GDM1 (cell line): ENCODE measurements around the gene PAFAH2.

Experiments used
- DNase-seq: peaks from one replicate; lab custom pipeline; 2025; lab: John Stamatoyannopoulos, UW

PAFAH2 gene

DNA sequence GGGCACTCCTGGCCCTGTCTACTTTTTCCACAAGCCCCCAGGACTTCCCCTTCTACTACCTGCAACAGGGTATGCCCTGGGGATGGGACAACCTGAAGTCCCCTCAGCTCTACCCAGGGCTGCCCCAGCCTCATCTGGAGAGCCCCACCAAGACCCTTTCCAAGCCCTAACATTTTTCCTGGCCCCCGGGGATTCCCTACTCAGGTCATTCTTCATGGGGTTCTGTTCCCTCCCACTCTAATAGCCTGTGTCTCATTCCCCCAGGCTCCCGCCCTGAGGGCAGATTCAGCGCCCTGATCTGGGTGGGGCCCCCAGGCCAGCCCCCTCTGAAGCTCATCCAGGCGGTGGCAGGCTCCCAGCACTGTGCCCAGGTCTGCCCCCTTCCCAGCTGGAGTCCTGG lies 33.3 kb upstream of the PAFAH2 start:
- DNase-seq, result no peak

DNA sequence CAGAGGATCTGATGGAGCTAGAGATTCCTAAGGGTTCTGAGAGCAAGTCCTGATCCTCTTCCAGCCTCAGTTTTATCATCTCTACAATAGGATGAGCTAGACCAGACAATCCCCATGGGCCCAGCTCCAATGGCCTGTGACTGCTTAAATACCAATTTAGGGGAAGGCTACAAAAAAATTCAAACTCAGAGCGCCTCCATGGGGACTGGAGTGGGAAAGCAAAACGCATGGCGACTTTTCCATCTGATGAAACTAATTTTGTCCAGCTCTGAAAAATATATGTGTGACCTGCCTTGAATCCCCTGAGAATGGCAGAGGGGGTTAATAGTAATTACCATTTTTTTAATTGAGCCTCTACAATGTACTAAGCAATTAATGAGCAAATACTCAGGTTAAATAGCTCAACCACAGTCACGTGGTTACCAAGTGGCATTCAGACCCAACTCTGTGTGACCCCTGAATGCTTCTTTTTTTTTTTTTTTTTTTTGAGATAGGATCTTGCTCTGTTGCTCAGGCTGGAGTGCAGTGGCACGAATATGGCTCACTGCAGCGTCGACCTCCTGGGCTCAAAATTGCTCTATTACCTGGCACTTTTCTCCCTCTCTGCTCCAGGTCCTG lies 32.1 kb upstream of the PAFAH2 start:
- DNase-seq, result no peak

DNA sequence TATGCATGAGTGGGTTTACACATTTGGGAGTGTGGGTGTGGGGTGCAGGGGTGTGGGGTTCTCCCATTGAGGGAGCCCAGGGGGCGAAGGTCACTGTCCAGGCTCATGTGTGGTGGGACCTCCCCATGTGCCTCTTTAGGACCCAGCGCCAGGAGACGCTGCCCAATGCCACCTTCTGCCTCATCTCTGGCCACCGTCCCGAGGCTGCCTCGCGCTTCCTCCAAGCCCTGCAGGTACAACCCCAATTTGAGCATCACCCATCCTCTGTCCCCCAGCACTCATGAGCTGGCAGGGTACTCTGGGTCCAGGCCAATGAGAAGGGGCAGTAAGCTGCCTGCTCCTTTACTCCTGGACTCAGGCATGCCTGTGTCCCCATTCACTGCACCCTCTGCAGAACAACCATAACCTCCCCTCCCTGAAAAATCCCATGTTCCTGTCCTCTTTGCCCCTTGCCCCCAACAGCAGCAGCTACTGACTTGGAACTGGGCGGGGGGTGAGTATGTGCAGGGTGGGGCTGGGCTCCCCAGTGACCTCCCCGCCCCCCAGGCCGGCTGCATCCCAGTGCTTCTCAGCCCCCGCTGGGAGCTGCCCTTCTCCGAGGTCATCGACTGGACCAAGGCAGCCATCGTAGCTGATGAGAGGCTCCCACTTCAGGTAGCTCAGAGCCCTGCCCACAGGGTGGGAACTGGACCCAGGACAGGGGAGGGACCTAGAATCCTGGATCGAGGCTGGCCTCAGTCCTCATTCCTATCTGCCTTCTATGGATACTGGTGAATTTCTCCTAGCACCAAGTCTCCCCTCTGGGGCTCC lies 31.4 kb upstream of the PAFAH2 start:
- no peak for DNase-seq

GRCh38 chr1:26028490-26028980 lies 30.7 kb upstream of the PAFAH2 start:
- no peak for DNase-seq

DNA sequence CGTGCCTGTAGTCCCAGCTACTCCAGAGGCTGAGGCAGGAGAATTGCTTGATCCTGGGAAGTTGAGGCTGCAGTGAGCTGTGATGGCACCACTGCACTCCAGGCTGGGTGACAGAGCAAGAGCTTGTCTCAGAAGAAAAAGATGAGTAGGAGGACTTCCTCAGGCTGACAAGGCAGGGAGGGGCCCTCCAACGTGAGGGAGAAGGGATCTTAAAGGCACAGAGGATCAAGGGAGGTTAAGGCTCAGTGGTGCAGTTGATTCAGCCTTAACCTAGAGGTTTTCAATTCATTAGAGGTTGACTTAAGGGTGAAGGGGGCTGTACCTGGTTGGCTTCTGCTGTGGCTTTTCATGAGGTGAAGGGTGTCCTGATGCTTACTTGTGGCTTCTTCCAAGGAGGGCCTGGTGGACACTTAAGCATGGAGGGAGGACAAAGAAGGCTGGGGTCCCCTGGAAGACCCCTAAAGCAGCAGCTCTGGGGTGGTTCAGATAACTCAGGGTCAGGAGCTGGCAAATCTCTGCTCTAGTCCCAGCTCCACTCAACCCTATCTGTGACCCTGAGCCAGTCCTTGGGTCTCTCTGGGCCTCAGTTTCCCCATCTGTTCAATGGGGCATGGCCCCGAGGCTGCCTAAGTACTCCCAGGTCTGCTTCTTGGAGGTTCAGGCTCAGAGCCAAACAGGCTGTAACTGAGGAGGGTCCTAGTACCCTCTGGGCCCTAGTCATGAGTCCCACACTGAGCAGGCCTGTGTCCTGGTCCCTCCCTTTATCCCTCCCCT lies 30.0 kb upstream of the PAFAH2 start:
- DNase-seq, result no peak

- DNase-seq, result no peak
These were observed 27.7 kb upstream of the PAFAH2 start for GRCh38 chr1:26025517-26025916.

- no peak for DNase-seq
These were observed 27.2 kb upstream of the PAFAH2 start for GRCh38 chr1:26025060-26025459.

- no peak for DNase-seq
These were observed 26.0 kb upstream of the PAFAH2 start for GRCh38 chr1:26023826-26024225.

GRCh38 chr1:26023009-26023408 lies 25.1 kb upstream of the PAFAH2 start:
- DNase-seq, result no peak

DNA sequence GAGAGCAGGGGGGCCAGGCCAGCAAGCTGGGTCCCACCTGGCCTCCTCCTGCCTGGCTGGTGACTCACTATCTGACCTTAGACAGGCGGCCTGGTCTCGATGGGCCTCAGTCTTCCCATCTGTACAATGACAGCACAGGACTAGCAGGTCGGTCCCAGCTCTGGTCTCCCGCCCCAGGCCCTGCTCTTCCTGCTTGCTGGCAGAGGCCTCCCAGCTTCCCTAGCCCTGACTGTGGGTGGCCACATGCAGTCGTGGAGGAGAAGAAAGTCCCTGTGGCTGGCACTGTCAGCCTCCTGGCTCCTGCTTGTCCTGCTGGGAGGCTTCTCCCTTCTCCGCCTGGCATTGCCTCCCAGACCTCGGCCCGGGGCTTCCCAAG lies 24.5 kb upstream of the PAFAH2 start:
- no peak for DNase-seq

DNA sequence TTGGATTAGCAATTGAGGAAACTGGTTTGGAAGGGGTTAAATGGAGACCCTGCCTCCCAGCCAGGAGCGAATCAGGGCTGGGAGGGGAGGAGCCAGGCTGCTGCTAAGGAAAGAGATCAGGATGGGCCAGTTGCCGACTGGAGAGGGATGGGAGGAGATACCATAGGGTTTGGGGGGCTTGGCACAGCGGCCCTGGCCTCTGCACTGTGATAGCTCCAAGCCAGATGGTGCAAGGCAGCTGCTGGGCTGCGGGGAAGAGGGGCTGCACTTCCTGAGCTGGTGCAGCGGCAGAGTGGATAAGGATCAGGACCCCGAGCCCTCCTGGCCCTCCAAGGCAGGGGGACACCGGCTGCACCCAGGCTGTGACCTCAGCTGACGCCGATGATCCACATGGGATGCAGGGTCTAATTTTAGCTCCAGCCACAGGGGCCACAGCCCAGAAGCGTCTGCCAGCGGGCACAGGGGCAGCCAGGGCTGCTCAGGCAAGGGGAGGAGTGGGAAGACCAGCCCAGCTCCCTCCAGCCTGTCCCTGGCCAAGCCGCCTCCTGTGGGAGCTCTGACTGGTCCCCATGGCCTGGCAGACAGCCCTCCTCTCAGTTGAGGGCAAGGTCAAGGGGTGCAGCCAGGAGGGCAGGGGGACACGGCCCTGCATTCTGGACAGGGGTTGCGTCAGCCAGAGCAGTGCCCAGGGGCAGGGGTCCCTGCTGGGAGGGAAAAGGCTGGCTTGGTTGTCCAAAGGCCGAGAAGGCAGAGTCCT lies 24.0 kb upstream of the PAFAH2 start, which contains the start of gene EXTL1:
Gene EXTL1 (plus strand): TSS at position 129 of the 757 bp plus-strand sequence. CDS start 872 bp downstream, outside the sequence.
- DNase-seq, result no peak

- DNase-seq, result no peak
These were observed 23.2 kb upstream of the PAFAH2 start for GRCh38 chr1:26020941-26021646.

GRCh38 chr1:26020330-26020768 lies 22.5 kb upstream of the PAFAH2 start:
- no peak for DNase-seq

- no peak for DNase-seq
These were observed 21.9 kb upstream of the PAFAH2 start for GRCh38 chr1:26019641-26020315.

DNA sequence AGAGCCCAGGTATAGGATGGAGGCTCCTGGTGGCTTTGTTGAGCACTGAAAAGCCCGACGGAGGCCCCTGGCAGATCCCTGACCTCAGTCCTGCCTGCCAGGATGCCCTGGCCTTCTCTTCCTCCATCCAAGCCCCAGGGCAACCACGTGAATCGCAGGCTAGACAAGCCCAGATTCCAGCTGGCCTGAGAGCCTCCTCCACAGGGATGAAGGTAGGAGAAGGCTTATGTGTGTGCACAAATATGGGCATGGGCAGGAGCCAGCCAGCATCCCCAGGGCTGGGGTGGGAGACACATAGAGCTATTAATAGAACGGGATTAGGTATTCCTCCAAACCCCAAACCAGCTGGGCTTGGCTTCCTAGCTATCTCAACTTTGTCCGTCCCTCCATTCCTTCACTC lies 19.7 kb upstream of the PAFAH2 start:
- no peak for DNase-seq

DNA sequence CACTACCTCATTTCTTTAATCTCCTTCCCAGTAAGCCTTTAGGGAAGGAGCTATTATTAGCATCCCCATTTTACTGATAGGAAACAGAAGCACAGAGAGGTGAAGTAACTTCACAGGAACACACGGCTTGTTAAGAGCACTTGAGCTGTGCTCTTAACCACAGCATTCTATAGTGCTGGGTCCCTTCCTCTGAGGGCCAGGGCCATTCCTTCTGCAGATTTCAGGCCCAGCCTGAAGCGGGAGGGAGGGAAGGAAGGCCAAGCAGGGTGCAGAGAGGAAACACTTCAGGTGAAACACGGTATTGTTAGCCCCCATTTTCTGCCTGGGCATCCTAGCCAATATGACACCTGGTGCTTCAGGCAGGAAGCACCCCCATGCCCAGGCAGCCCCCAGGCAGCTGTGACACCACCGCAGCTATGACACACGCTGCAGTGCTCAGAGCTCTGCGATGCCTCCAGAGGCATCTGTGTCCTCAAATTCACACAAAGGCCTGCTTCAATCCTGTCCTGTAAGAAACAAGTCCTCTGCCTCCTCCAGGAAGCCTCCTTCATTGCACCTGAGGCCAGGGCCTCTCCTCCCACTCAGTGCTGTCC lies 19.2 kb upstream of the PAFAH2 start:
- no peak for DNase-seq

DNA sequence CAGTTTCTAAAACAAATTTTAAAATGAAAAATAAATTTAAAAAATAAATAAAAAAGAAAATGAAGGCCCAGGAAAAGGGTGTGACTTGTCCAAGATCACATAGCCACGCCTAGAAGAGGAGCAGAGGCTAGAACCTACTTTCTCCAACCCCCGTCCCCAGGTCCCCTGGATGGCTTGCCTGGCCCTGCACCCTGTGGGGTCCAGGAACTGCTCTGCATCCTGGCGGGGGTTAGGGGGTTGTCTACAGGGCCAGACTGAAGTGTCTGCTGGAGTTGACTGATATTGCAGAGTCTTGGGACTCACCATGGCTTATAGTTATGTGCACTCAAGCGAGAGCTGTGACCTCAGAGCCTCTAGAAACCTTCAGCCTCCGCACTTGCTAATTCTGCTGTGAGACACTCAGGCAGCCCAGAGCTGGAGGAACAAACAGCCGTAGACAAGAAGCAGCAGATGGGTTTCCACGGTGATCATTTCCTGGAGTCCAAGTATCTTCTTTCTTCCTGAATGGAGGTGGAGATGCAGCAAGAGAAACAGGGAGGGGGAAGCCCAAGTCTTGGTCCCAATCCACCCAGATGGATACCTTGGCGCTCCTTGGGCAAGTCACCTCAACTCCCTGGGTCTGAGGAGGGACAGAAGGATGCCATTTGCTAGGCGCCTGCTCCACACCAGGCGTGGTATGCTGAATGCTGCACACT lies 18.5 kb upstream of the PAFAH2 start:
- DNase-seq, result no peak

- no peak for DNase-seq
These were observed 17.5 kb upstream of the PAFAH2 start for GRCh38 chr1:26015358-26015757.

DNA sequence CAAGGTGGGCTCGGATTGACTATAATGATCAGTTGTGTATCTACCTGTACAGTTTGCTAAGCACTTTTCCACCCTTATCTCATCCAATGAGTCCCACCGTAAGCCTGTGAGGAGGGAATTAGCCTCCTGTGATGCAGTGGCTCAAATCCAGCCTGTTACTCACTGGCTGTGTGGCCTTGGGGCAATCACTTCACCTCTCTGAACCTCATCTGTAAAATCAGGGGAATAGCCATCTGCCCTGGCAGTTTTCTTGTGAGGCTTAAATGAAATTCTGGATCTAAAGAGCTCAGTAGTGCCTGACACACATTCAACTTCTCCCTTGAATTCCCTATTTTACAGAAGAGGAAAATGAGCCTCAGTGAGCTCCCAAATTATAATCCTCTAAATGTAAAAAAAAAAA lies 16.3 kb upstream of the PAFAH2 start:
- DNase-seq, result no peak

DNA sequence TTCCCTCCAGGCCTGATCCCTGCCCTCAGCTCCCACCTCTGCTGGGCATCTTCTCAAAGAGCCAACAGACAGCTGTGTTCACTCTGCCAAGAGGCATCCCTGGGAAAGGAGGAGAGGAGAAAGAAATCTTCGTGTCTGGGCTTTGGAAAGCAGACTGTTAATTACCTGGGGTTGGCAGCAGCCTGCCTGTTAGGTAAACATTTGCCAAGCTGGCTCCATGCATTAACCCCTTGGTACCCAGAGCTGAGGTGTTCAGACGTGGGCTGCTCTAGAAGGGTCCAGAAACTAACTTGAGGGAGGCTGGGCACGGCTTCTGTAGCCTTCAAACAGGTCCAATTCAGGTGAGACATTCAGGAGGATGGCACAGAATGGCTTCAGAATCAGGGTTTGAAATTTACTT lies 15.0 kb upstream of the PAFAH2 start:
- no peak for DNase-seq
